Activated CD4-positive, alpha-beta T cell treated with anti-CD3 and anti-CD28 coated beads, Interleukin-2, Interleukin-6, amounts not matched to agents 100 ng/mL and 50 ng/mL, durations not matched to agents 16 hours and 8 hours (primary cell): Measurements from ENCODE around the gene ZHX3.
A peak's percentile ranks its signal among the peaks of the same experiment; 100 is the strongest.

Experiments
- DNase-seq: peaks from one replicate; pipeline ENCODE4 v3.0.0-alpha.2; 2020

Gene ZHX3

GRCh38 chr20:41168281-41169161 is 149.0 kb downstream of the ZHX3 start:
- no peak for DNase-seq

GRCh38 chr20:41167481-41168253 is 149.9 kb downstream of the ZHX3 start:
- DNase-seq: peak; percentile 19

DNA sequence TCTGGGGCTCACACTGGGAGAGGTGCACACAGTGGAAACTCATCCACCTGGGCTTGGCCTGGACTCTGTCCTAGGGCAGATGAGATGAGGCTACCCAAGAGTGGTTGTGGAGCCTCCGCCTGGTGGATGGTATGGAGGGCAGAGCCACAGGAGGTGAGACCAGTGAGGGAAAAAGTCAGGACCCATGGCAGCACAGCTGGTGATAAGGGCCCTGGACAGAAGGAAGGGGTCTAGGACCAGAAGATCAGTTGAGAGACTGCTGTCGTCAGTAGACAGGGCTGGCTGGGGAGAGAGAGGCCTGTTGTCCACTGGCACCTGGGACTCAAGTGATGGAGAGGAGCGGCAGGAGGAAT is 150.4 kb downstream of the ZHX3 start:
- no peak for DNase-seq

DNA sequence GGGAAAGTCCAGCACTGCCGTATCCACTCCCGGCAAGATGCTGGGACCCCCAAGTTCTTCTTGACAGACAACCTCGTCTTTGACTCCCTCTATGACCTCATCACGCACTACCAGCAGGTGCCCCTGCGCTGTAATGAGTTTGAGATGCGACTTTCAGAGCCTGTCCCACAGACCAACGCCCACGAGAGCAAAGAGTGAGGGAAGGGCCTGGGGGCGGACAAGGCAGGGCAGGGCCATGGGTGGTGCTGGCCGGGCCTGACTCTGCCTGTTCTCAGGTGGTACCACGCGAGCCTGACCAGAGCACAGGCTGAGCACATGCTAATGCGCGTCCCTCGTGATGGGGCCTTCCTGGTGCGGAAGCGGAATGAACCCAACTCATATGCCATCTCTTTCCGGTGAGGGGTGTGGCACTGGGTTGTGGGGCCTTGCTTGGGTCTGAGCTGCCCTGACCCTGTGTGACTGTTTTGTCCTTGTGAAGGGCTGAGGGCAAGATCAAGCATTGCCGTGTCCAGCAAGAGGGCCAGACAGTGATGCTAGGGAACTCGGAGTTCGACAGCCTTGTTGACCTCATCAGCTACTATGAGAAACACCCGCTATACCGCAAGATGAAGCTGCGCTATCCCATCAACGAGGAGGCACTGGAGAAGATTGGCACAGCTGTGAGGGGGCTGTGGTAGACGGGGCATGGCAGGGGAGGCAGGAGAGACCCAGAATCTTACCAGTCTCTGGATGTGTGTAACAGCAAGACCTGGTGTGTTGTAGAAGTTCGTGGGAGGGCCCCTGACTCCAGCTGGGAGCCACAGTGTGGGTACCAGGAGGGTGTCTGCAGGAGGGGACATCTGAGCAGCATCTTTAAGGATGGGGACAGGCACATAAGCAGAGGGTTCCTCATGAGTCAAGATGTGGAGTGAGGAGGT is 151.1 kb downstream of the ZHX3 start:
- no peak for DNase-seq

- no peak for DNase-seq
Observed at GRCh38 chr20:41165001-41165882, 152.3 kb downstream of the ZHX3 start.

DNA sequence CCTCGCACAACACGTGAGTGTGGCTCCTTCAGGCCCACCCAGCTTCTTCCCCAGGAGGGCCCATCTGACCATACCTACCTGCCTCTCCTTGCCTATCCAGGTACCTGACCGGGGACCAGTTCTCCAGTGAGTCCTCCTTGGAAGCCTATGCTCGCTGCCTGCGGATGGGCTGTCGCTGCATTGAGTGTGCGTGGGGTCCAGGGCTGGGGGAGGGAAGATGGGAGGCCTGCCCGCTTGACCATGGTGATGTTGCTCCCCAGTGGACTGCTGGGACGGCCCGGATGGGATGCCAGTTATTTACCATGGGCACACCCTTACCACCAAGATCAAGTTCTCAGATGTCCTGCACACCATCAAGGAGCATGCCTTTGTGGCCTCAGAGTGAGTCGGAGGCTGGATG is 153.7 kb downstream of the ZHX3 start:
- DNase-seq: no peak

- DNase-seq: no peak
Observed at GRCh38 chr20:41162396-41162795, 155.1 kb downstream of the ZHX3 start.

- no peak for DNase-seq
Observed at GRCh38 chr20:41161886-41162285, 155.6 kb downstream of the ZHX3 start.

GRCh38 chr20:41160686-41161085 is 156.8 kb downstream of the ZHX3 start:
- no peak for DNase-seq

DNA sequence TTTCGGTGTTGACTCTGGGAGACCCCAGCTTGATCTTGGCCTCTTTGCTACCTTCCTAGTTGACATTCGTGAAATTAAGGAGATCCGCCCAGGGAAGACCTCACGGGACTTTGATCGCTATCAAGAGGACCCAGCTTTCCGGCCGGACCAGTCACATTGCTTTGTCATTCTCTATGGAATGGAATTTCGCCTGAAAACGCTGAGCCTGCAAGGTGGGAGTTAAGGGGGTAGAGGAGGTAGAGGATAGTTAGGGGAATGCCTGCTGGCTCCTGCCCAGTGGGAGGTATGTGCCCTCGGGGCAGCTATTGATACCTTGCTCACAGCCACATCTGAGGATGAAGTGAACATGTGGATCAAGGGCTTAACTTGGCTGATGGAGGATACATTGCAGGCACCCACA is 158.0 kb downstream of the ZHX3 start:
- no peak for DNase-seq

DNA sequence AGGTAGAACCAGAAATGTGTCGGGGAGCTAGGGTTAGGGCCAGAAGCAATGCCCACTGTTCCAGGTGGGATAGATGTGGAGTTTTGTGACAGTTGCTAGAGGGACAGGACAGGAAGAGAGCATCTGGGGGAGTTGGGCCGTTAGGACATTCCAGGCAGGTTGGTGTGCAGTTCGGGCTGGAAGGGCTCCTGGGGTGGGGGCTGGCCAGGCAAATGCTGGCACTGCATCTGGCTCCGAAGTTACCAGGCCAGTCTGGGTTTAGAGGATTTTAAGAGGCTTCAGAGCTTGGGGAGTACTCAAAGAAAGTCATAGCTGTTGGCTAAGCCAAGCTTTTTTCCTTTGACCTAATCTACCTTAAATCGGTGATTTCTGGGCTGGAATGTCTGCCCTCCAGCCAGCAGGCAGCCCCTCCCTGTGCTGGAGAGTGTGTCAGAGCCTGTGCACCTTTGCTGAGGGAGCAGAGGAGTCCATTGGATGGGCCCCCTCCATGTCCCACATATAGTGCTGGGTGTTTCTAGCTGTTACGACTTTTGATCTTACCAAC is 159.4 kb downstream of the ZHX3 start:
- no peak for DNase-seq

- no peak for DNase-seq
Observed at GRCh38 chr20:41155261-41155660, 162.3 kb downstream of the ZHX3 start.

DNA sequence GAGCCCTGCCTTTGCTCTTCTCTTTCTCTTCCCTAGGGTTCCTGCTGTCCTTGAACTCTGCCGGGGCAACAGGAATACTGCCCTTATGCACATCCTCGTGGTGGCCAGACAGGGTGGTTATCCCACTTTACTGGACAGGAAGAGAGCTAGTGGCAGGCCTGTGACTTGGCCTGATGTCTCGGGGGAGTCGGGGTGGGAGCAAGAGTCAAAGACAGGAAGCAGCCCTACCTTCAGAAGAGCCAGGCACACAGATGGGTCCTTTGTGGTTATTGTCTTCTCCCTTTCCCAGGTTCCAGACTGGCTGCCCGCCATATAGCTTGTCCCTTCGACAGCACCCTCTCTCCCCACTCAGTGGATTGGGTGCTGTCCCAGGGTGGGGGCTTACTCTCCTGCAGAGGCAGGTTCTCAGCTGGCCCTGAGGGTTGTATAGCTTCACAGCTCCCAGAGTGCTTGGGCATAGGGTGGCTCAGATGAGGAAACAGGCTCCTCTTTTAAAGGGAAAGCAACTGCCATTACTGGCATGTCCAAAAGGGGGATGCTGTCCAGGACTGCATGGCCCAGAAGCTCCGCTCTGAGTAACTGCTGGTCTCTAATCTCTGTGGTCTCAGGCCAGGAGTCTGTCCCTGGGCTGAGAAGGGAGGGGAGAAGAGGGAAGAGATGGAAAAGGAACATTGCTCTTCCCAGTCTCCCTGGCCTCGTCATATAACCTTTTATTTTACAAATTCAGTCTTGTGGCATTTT is 162.9 kb downstream of the ZHX3 start:
- DNase-seq: no peak

- no peak for DNase-seq
Observed at GRCh38 chr20:41152108-41152757, 165.3 kb downstream of the ZHX3 start.

DNA sequence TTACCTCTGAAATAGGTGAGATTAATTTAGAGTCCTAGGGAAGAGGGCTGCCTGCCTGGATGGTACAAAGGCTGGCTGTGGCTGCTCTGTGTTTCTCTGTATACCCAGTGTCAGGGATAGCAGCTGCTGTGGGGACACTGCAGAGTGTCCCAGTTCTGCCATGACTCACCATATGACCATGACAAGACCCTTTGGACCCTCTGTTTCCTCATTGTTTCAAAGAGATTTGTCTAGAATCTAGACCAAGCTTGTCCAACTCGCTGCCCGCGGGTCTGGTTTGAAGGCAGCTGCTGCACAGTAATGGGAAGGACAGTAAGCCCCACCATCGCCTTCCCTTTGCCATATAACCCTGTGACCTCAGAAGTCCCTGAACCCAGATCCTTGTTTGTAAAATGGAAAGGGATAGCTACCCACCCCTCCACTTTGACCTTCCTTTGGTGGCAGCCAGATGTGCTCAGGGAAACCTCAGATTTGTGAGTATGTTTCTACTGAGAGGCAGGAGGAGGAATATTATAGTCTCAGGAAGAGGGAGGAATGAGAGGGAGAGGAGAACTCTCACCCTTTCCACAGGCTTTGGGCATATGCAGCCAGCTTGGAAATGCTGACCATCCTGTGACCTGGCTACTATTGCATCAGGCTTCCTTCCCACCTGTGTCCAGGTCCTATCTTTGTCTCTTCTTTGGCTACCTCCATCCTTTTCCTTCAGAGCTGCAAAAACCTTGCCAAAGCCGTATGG is 166.2 kb downstream of the ZHX3 start:
- no peak for DNase-seq

GRCh38 chr20:41150664-41151063 is 166.9 kb downstream of the ZHX3 start:
- DNase-seq: peak; percentile 33

- DNase-seq: no peak
Observed at GRCh38 chr20:41148942-41149341, 168.6 kb downstream of the ZHX3 start.

GRCh38 chr20:41147767-41148191 is 169.8 kb downstream of the ZHX3 start:
- no peak for DNase-seq

GRCh38 chr20:41145821-41146620 is 171.5 kb downstream of the ZHX3 start:
- DNase-seq: no peak
